Transverse colon (tissue), 4 donors: ENCODE data around the gene PARP3.

ENCODE experiments used
- POLR2AphosphoS5 ChIP-seq, 3 donors: sonication (generic); formaldehyde crosslinking; IDR thresholded peaks; one replicate each; pipeline ENCODE4 v1.6.1; 2016; ENCODE audit warnings: antibody characterized with exemption in 3 of 3
- TF ChIP-seq, protein P1 (sequence below), 5 experiments: fragments of 200-600 bp in 3 of 5; fragments of 450-650 bp in 2 of 5; sonication (generic) in 3 of 5; IDR thresholded peaks; 1 replicate in 2 of 5; 2 replicates in 3 of 5; pipeline ENCODE4 v1.5.1; 2016 to 2017; ENCODE audit warnings: antibody characterized with exemption in 5 of 5, inconsistent platforms in 3 of 5, mild to moderate bottlenecking in 2 of 5, moderate library complexity in 1 of 5

DNA sequence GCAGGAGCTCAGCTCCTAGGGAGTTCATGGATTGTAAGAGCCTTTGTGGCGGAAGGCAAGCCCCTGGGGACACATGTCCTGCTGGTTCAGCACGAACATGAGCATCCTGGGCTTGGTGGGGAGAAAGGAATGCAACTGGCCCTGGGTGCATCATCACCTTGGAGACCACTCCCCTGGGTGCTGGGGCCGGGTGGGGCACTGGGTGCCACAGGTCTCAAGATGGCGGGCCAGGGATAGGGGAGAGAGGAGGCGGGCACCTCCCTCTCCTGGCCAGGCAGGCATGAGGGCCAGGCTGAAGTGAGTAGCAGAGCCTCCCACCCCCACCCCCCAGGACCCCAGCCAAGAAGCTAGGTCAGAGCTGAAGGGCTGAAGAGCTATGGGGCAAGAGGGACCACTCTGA, 24.3 kb downstream of the PARP3 start:
- TF ChIP-seq POLR2AphosphoS5 (IDR thresholded peaks at IDR 0.05), result no peak
- TF ChIP-seq, protein P1, sequence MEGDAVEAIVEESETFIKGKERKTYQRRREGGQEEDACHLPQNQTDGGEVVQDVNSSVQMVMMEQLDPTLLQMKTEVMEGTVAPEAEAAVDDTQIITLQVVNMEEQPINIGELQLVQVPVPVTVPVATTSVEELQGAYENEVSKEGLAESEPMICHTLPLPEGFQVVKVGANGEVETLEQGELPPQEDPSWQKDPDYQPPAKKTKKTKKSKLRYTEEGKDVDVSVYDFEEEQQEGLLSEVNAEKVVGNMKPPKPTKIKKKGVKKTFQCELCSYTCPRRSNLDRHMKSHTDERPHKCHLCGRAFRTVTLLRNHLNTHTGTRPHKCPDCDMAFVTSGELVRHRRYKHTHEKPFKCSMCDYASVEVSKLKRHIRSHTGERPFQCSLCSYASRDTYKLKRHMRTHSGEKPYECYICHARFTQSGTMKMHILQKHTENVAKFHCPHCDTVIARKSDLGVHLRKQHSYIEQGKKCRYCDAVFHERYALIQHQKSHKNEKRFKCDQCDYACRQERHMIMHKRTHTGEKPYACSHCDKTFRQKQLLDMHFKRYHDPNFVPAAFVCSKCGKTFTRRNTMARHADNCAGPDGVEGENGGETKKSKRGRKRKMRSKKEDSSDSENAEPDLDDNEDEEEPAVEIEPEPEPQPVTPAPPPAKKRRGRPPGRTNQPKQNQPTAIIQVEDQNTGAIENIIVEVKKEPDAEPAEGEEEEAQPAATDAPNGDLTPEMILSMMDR (IDR thresholded peaks at IDR 0.05), result no peak
